ENCODE results near the gene RTN1. TPM values are rescaled to one million over a fixed set of nuclear protein-coding genes. Genes with fewer than 3 reads are reported as not detected.

Gene RTN1
- total and polyA plus RNA-seq, 2 of the 8 experiments (the other 6 are each of a cell fraction or from before 2014, with no cell fraction given) = 2.8 to 4.9 TPM

GRCh38 chr14:59811073-59811472 lies 59.5 kb downstream of the RTN1 start:
- Histone ChIP-seq H3K4me1 (replicated peaks in 1 of 4; ENCODE audit: control insufficient read depth in 3 of 4, insufficient read depth in 4 of 4, low read length in 3 of 4) (peaks cover 0 to 4% (median 2%) of the 10 kb centered on the region in 4 experiments; a peak in 2 of 7 replicates), H3K4ac (replicated peaks; ENCODE audit: insufficient read length, low read depth, low read length) (no peak overlapping the region), H3K79me1 (ENCODE audit: low read depth, low read length) (no peaks in the 10 kb centered on the region), H3K36me3 (ENCODE audit: control insufficient read depth in 2 of 4, insufficient read depth in 4 of 4, low read length in 3 of 4) (no peaks in the 10 kb centered on the region), H4K8ac (ENCODE audit: extremely low read depth, insufficient read depth, low read length) (no peak overlapping the region), H3K56ac (replicated peaks; ENCODE audit: insufficient read length, low read depth, low read length) (no peak overlapping the region), H2BK15ac (ENCODE audit: low read length) (no peak overlapping the region), H3K18ac (ENCODE audit: extremely low read depth, low read length) (no peak overlapping the region), H3K9me3 (ENCODE audit: insufficient read depth in 2 of 2, low read depth in 1 of 2, low read length in 1 of 2) (peaks cover 2 to 3% of the 10 kb centered on the region in 2 experiments; a peak in 1 of 4 replicates), H4K5ac (ENCODE audit: insufficient read length, low read depth, low read length) (no peak overlapping the region), H3K4me3 (ENCODE audit: extremely low read depth in 1 of 4, insufficient read depth in 2 of 4, low read depth in 3 of 4, low read length in 4 of 4) (no peak overlapping the region), H2BK20ac (ENCODE audit: low read length) (no peak overlapping the region), H2BK120ac (replicated peaks; ENCODE audit: low read depth, low read length) (no peak overlapping the region), H2BK5ac (ENCODE audit: low read depth, low read length) (no peak overlapping the region), H3K9ac (replicated peaks in 1 of 4; ENCODE audit: extremely low read depth in 1 of 4, low read depth in 3 of 4, low read length in 3 of 4) (no peak overlapping the region), H2AK5ac (ENCODE audit: low read depth, low read length) (no peak overlapping the region), H3K4me2 (ENCODE audit: insufficient read depth in 1 of 2, low read depth in 2 of 2, low read length in 2 of 2) (no peak overlapping the region), H4K91ac (replicated peaks; ENCODE audit: insufficient read length, low read length) (no peak overlapping the region), H3K23me2 (ENCODE audit: low read depth, low read length) (no peaks in the 10 kb centered on the region), H3K14ac (ENCODE audit: insufficient read length) (no peak overlapping the region), H2AFZ (ENCODE audit: low read length) (no peak overlapping the region), H4K20me1 (replicated peaks in 1 of 2; ENCODE audit: control insufficient read depth in 1 of 2, insufficient read depth in 2 of 2, low read length in 2 of 2) (no peaks in the 10 kb centered on the region), H2BK12ac (ENCODE audit: low read depth, low read length) (no peak overlapping the region), H3K23ac (ENCODE audit: insufficient read length) (no peak overlapping the region), H3K27ac (ENCODE audit: low read depth, low read length) (no peak overlapping the region), H3K79me2 (ENCODE audit: control insufficient read depth in 1 of 2, insufficient read depth in 2 of 2, low read length in 2 of 2) (no peaks in the 10 kb centered on the region), H3K27me3 (replicated peaks in 1 of 4; ENCODE audit: control insufficient read depth in 3 of 4, extremely low read depth in 1 of 4, insufficient read depth in 3 of 4, low read length in 3 of 4) (no peaks in the 10 kb centered on the region)
- POLR2A ChIA-PET (ENCODE audit: partially characterized antibody) = no interaction called here
- CTCF ChIA-PET (ENCODE audit: partially characterized antibody) = interaction anchor here (1.0 kb wide), 2 partner anchors 122 to 178 kb away, joined by 3 read pairs; no protein-coding TSS in a partner anchor
- no peak for TF ChIP-seq CREB1 (IDR thresholded peaks at IDR 0.05)
- no peak for TF ChIP-seq POLR2A (IDR thresholded peaks at IDR 0.05; ENCODE audit: control extremely low read depth in 1 of 2, low read depth in 2 of 2, low read length in 2 of 2)
- no peak for TF ChIP-seq CEBPB (IDR thresholded peaks at IDR 0.05; ENCODE audit: low read depth, low read length)
- no peak for TF ChIP-seq TAF7 (optimal IDR thresholded peaks at IDR 0.05; ENCODE audit: borderline replicate concordance, low read depth, low read length)
- FAIRE-seq = no peak
- no peak for DNase-seq (ENCODE audit: low read depth in 1 of 2, low spot score in 2 of 2)

All from H1 (cell line).